ENCODE results near the gene FADS3. TPM values are rescaled to one million over a fixed set of nuclear protein-coding genes. Genes with fewer than 3 reads are reported as not detected.

FADS3 gene
- total RNA-seq, 1 experiment from 2014 or later: 65.8 TPM

GRCh38 chr11:61923166-61924063, 32.1 kb upstream of the FADS3 start:
- no peaks in the 10 kb centered on the region; a peak in 1 of 4 replicates for H3K4me1 ChIP-seq (ENCODE audit: control insufficient read depth in 1 of 2, insufficient read depth in 2 of 2, low read length in 2 of 2)
- H3K27me3 ChIP-seq (ENCODE audit: insufficient read depth, low read length): no peaks in the 10 kb centered on the region
- H3K9ac ChIP-seq (ENCODE audit: low read length): no peak overlapping the region
- ATAC-seq: no peak
- no peak overlapping the region for H3K4me3 ChIP-seq (replicated peaks in 1 of 2; ENCODE audit: low read depth in 1 of 2, low read length in 2 of 2)
- CTCF ChIA-PET: interaction anchor here (1.2 kb wide), 1 partner anchor 25 kb away, joined by 3 read pairs; no protein-coding TSS in a partner anchor
- H3K9me2 ChIP-seq (ENCODE audit: insufficient read depth): no peaks in the 10 kb centered on the region
- RAD21 ChIA-PET (ENCODE audit: low non-redundant PET in 1 of 2, low total read pairs in 2 of 2, uncharacterized antibody in 2 of 2, unreplicated experiment in 2 of 2): no interaction called here
- no peaks in the 10 kb centered on the region for H4K20me1 ChIP-seq (ENCODE audit: insufficient read depth)
- H3K4me2 ChIP-seq (ENCODE audit: low read length): no peak overlapping the region
- POLR2A ChIA-PET: no interaction called here
- no peaks in the 10 kb centered on the region for H3K36me3 ChIP-seq (ENCODE audit: control insufficient read depth in 1 of 2, insufficient read depth in 2 of 2, low read length in 2 of 2)
- TF ChIP-seq JUND (IDR thresholded peaks at IDR 0.05) (no peak), ZFX (IDR thresholded peaks at IDR 0.05) (no peak), YY1 (IDR thresholded peaks at IDR 0.05; ENCODE audit: extremely low read depth, insufficient replicate concordance, low read depth, low read length) (no peak), EGR1 (IDR thresholded peaks at IDR 0.05; ENCODE audit: low read depth) (no peak)
- H2AFZ ChIP-seq (ENCODE audit: low read depth, low read length, poor library complexity, severe bottlenecking): no peak overlapping the region
- DNase-seq (ENCODE audit: low read depth, low spot score): no peak
- no TSS peak for BruUV-seq (replicated peaks)
- no peak overlapping the region for H3K27ac ChIP-seq (ENCODE audit: low read depth, low read length)
- H3K9me3 ChIP-seq (ENCODE audit: control insufficient read depth in 1 of 2, insufficient read depth in 1 of 2, low read depth in 1 of 2, low read length in 2 of 2): no peaks in the 10 kb centered on the region
- H3K79me2 ChIP-seq (ENCODE audit: insufficient read depth, low read length): no peaks in the 10 kb centered on the region
- intact Hi-C loops (cut with micrococcal nuclease): no loop called here

- no peaks in the 10 kb centered on the region for H4K20me1 ChIP-seq (ENCODE audit: insufficient read depth)
- ChIA-PET CTCF (no interaction called here), RAD21 (ENCODE audit: low non-redundant PET in 1 of 2, low total read pairs in 2 of 2, uncharacterized antibody in 2 of 2, unreplicated experiment in 2 of 2) (no interaction called here), POLR2A (no interaction called here)
- H3K27me3 ChIP-seq (ENCODE audit: insufficient read depth, low read length): no peaks in the 10 kb centered on the region
- no peak for TF ChIP-seq CEBPB (IDR thresholded peaks at IDR 0.05; ENCODE audit: low read depth)
- TF ChIP-seq, protein P1, sequence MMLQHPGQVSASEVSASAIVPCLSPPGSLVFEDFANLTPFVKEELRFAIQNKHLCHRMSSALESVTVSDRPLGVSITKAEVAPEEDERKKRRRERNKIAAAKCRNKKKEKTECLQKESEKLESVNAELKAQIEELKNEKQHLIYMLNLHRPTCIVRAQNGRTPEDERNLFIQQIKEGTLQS (IDR thresholded peaks at IDR 0.05): no peak
- no peak for TF ChIP-seq JUND (IDR thresholded peaks at IDR 0.05)
- no peak for TF ChIP-seq POLR2A (IDR thresholded peaks at IDR 0.05; ENCODE audit: borderline replicate concordance, extremely low read depth, insufficient read depth, insufficient read length)
- TF ChIP-seq, protein P2, sequence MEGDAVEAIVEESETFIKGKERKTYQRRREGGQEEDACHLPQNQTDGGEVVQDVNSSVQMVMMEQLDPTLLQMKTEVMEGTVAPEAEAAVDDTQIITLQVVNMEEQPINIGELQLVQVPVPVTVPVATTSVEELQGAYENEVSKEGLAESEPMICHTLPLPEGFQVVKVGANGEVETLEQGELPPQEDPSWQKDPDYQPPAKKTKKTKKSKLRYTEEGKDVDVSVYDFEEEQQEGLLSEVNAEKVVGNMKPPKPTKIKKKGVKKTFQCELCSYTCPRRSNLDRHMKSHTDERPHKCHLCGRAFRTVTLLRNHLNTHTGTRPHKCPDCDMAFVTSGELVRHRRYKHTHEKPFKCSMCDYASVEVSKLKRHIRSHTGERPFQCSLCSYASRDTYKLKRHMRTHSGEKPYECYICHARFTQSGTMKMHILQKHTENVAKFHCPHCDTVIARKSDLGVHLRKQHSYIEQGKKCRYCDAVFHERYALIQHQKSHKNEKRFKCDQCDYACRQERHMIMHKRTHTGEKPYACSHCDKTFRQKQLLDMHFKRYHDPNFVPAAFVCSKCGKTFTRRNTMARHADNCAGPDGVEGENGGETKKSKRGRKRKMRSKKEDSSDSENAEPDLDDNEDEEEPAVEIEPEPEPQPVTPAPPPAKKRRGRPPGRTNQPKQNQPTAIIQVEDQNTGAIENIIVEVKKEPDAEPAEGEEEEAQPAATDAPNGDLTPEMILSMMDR (IDR thresholded peaks at IDR 0.05 in 2 of 3, conservative IDR thresholded peaks at IDR 0.05 in 1 of 3; ENCODE audit: borderline replicate concordance in 1 of 3, insufficient read depth in 1 of 3, low read depth in 2 of 3, low read length in 2 of 3): no peak
- TF ChIP-seq EGR1 (IDR thresholded peaks at IDR 0.05; ENCODE audit: low read depth): no peak
- no peak for TF ChIP-seq EZH2 (IDR thresholded peaks at IDR 0.05)
- H3K27ac ChIP-seq (ENCODE audit: low read depth, low read length): no peak overlapping the region
- peaks cover 5 to 8% of the 10 kb centered on the region in 2 experiments; a peak in 3 of 4 replicates for H3K4me1 ChIP-seq (ENCODE audit: control insufficient read depth in 1 of 2, insufficient read depth in 2 of 2, low read length in 2 of 2)
- no peak overlapping the region for H3K4me3 ChIP-seq (replicated peaks in 1 of 2; ENCODE audit: low read depth in 1 of 2, low read length in 2 of 2)
- no peak overlapping the region for H3K4me2 ChIP-seq (ENCODE audit: low read length)
- H3K9ac ChIP-seq (ENCODE audit: low read length): no peak overlapping the region
- ATAC-seq: no peak
- no peaks in the 10 kb centered on the region for H3K36me3 ChIP-seq (ENCODE audit: control insufficient read depth in 1 of 2, insufficient read depth in 2 of 2, low read length in 2 of 2)
- no peak overlapping the region for H2AFZ ChIP-seq (ENCODE audit: low read depth, low read length, poor library complexity, severe bottlenecking)
- intact Hi-C loops (cut with micrococcal nuclease): no loop called here
- no TSS peak for BruUV-seq (replicated peaks)
- no peak for DNase-seq (ENCODE audit: low read depth, low spot score)
- H3K9me3 ChIP-seq (ENCODE audit: control insufficient read depth in 1 of 2, insufficient read depth in 1 of 2, low read depth in 1 of 2, low read length in 2 of 2): no peaks in the 10 kb centered on the region
- no peaks in the 10 kb centered on the region for H3K79me2 ChIP-seq (ENCODE audit: insufficient read depth, low read length)
- no peaks in the 10 kb centered on the region for H3K9me2 ChIP-seq (ENCODE audit: insufficient read depth)
Observed at GRCh38 chr11:61922539-61922938, 31.2 kb upstream of the FADS3 start.

Measured in HCT116 (cell line).